ENCODE data around the gene PPP1R14B.

Gene PPP1R14B

GRCh38 chr11:64218628-64219353, 28.0 kb downstream of the PPP1R14B start:
- no peak for FAIRE-seq

GRCh38 chr11:64216879-64217278, 29.9 kb downstream of the PPP1R14B start:
- FAIRE-seq, result no peak
- DNase-seq (ENCODE audit: insufficient read length, low spot score), result no peak

More at GRCh38 chr11:64218628-64219353, 28.0 kb downstream of the PPP1R14B start:
- no peak for DNase-seq (ENCODE audit: insufficient read length, low spot score)

GRCh38 chr11:64211181-64211872, 35.4 kb downstream of the PPP1R14B start:
- no peak for FAIRE-seq
- DNase-seq (ENCODE audit: insufficient read length, low spot score), result no peak

- FAIRE-seq, result no peak
- DNase-seq (ENCODE audit: insufficient read length, low spot score), result no peak
Measured at GRCh38 chr11:64210301-64211020, 36.3 kb downstream of the PPP1R14B start.

GRCh38 chr11:64209563-64209843, 37.2 kb downstream of the PPP1R14B start:
- DNase-seq (ENCODE audit: insufficient read length, low spot score) (no peak), FAIRE-seq (no peak)

GRCh38 chr11:64208796-64209562, 37.8 kb downstream of the PPP1R14B start:
- FAIRE-seq (no peak), DNase-seq (ENCODE audit: insufficient read length, low spot score) (no peak)

- DNase-seq (ENCODE audit: insufficient read length, low spot score) (no peak), FAIRE-seq (no peak)
Measured at GRCh38 chr11:64208086-64208795, 38.5 kb downstream of the PPP1R14B start.

- no peak for DNase-seq (ENCODE audit: insufficient read length, low spot score)
Measured at GRCh38 chr11:64207256-64208085, 39.3 kb downstream of the PPP1R14B start.

GRCh38 chr11:64206457-64207255, 40.1 kb downstream of the PPP1R14B start, which contains the start of gene FERMT3:
Gene FERMT3, plus strand, starts transcription at chr11:64206721. Its CDS starts 644 bp downstream, at chr11:64207365.
- DNase-seq (ENCODE audit: insufficient read length, low spot score), result no peak

More at GRCh38 chr11:64207256-64208085, 39.3 kb downstream of the PPP1R14B start:
- FAIRE-seq, result no peak

GRCh38 chr11:64204464-64204989, 42.2 kb downstream of the PPP1R14B start:
- DNase-seq (ENCODE audit: insufficient read length, low spot score) (peak; percentile 91), FAIRE-seq (no peak)

More at GRCh38 chr11:64206457-64207255, 40.1 kb downstream of the PPP1R14B start, which contains the start of gene FERMT3:
- no peak for FAIRE-seq

GRCh38 chr11:64204080-64204440, 42.7 kb downstream of the PPP1R14B start:
- DNase-seq (ENCODE audit: insufficient read length, low spot score) (no peak), FAIRE-seq (no peak)

GRCh38 chr11:64203421-64204079, 43.2 kb downstream of the PPP1R14B start:
- no peak for DNase-seq (ENCODE audit: insufficient read length, low spot score)
- FAIRE-seq, result no peak

GRCh38 chr11:64202992-64203391, 43.8 kb downstream of the PPP1R14B start:
- FAIRE-seq (no peak), DNase-seq (ENCODE audit: insufficient read length, low spot score) (no peak)

GRCh38 chr11:64201543-64201942, 45.2 kb downstream of the PPP1R14B start:
- DNase-seq (ENCODE audit: insufficient read length, low spot score) (no peak), FAIRE-seq (no peak)

GRCh38 chr11:64198511-64198910, 48.2 kb downstream of the PPP1R14B start:
- no peak for DNase-seq (ENCODE audit: insufficient read length, low spot score)
- FAIRE-seq, result no peak

GRCh38 chr11:64196626-64197025, 50.1 kb downstream of the PPP1R14B start:
- FAIRE-seq (no peak), DNase-seq (ENCODE audit: insufficient read length, low spot score) (no peak)

Data from HTR-8/SVneo (cell line).